Stimulated activated CD4-positive, alpha-beta T cell treated with anti-CD3 and anti-CD28 coated beads, Interleukin-4, amount 100 ng/mL, for 24 hours (primary cell): ENCODE measurements around the gene NSL1.
"Not testable (repeated sequence)": the region's sequence is repeated elsewhere in the genome, so short reads cannot be mapped to it uniquely, and the experiment has no call there.

Experiments used
- DNase-seq: peaks from one replicate; pipeline ENCODE4 v3.0.0-alpha.2; 2020

NSL1 gene

DNA sequence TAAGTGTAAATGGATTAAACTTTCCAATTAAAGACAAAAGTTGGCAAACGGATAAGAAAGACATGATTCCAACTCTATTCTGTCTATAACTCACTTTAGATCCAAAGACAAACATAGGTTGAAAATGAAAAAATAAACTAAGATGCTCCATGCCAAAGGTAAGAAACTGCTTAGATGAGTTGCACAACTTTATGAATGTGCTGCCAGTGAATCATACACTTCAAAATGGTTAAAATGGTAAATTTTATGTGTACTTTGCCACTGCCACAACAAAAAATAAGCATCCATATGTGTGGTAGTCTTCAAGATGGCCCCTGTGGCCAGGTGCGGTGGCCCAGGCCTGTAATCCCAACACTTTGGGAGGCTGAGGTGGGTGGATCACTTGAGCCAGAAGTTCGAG lies 45.0 kb downstream of the NSL1 start:
- DNase-seq = no peak

DNA sequence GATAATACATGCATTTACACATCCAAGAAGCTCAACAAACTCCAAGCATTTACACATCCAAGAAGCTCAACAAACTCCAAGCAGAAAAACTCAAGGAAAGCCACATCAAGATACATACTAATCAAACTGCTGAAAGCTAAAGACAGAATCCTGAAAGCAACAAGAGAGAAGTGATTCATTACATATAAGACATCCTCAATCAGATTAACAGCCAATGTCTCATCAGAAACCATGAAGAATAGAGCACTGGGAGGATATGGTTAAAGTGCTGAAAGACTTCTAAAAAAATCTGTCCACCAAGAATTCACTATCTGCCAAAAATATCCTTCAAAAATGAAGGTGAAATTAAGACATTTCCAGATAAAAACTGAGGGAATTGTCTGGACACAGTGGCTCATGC lies 46.3 kb downstream of the NSL1 start:
- no peak for DNase-seq

DNA sequence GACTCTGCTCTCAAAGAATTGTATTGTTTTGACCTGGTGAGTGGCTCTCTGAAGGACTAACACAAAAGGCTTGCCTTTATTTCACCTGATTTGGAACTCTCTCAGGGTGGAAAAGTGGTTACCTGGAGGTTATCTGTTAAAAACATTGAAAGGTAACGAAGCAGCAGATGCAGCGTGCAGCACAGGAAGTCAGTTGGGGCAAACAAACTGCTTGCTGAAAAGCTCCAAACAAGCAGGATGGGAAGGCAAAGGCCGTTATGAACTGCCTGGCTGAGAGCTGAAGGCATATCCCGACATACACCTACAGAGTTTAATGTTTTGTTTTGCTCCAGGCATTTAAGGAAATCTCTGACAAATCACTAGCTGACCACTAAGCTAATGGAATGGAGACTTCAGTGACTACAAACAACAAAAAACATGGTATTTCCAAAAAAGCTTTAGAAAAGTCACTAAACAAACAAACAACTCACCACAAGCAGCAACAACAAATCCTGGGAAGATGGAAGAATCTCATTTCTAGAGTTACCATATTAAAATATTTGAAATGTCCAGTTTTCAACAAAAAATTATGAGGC lies 47.6 kb downstream of the NSL1 start:
- no peak for DNase-seq

DNA sequence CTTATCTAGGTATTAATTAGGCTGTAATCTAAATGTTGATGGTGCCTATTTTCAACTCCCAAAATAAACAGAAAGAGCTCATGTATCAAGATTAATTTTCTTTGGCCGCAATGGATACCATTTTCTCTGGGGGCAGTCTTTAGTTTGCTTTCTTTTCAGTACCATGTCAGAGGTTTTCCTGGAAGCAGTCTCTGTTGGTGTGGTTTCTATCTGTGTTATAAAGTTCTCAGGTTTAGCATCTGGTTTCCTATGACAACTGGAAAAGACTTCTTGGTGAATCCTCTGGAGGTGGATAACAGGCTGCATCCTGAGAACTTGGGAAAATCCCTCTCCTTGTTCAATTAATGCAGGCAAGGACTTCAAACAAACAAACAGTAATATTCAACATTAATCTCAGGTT lies 53.2 kb downstream of the NSL1 start:
- DNase-seq = no peak

DNA sequence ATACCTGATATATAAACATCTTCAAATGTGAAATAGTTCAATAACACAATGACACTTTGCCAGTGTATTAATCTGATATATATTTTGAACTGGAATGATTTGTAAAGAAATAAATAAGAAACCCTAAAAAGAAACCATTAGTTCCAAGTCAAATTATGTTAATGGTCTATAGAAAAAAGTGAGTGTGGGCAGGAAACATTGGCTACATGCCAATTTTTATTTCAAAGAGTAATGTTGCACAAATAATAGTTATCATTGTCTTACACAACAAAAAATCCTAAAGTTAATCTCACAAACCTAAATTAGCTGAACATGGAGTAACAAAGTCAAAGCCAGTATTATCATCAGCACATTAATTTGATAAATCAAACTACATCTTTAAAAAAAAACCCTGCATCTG lies 54.0 kb downstream of the NSL1 start:
- DNase-seq = no peak

DNA sequence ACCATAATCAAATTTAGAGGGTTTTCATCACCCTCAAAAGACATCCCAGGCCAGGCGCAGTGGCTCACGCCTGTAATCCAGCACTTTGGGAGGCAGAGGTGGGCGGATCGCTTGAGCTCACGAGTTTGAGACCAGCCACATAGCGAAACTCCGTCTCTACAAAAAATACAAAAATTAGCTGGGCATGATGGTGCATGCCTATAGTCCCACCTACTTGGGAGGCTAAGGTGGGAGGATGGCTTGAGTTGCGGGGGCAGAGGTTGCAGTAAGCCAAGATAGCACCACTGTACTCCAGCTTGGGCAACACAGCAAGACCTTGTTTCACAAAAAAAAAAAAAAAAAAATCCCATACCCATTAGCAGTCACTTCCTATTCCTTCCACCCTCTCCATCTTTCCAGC lies 58.5 kb downstream of the NSL1 start:
- no peak for DNase-seq

DNA sequence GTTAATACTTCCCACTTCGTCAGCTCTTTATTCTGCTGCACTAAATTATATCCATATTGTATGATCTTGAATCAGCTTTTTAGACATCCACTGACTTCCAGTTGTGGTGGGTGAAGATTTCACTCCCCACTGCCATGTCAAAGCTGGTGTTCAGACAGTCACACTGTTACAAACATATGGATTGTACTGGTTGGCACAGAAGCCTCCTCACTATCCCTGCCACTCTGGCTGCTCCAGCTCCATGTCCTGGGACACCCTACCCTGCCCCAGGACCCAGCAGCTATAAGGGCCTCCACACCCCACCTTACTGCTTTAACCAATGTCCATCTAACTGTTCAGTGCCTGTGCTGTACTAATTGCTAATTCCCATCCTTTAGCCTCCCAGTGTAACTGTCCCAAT lies 59.9 kb downstream of the NSL1 start:
- DNase-seq = no peak

DNA sequence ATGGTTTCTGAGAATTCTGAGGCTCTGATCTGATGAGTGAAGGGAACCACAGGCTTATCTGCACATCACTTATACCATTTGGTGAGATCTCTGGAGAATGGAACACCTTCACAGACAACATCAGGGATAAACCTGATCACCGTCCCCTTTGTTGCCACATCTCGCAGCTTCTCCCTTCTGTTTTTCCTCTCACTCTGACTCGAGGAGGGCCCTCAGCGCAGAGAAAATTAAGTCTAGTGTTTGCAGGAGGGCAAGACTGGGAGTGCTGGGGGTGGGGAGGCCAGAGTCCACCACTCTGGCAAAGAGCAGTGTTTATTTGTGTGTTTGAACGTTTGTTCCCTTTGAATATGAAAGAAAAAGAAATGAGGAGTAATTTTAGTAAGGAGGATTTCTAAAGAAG lies 63.0 kb downstream of the NSL1 start:
- DNase-seq = no peak

DNA sequence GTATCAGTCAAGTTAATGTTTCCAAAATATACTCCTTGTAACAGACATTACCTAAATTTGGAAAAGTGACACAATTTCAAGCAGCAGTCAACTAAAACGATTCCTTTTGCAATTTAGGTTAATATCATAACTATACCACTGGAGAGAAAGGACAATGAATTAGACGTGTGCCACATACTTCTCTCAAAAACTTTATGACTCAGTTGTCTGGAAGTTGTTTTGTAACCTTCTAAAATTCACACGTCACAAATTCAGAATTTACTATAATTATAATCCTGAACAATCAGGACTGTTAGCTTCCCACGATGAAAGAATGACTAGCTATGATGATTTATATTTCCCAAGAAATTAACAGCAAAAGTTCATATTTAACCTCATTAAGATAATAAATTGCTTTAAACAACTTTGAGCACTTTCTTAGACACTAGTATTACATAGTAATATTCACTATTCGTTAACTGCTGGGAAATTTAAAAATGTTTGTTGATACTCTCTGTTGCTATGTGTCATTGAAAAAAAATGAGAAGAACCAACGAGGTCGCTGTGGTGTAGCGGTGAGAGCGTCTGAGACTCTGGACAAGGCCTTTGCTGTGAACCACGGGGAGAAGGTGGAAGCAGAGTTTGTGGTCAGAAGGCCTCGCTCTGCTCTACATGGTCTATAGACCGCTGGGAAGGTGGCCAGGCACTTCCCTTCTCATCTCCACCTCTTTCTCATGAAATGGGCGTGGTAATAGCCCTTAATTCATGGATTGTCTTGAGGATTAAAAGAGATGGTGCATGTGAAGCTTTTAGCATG lies 64.0 kb downstream of the NSL1 start:
- no peak for DNase-seq

DNA sequence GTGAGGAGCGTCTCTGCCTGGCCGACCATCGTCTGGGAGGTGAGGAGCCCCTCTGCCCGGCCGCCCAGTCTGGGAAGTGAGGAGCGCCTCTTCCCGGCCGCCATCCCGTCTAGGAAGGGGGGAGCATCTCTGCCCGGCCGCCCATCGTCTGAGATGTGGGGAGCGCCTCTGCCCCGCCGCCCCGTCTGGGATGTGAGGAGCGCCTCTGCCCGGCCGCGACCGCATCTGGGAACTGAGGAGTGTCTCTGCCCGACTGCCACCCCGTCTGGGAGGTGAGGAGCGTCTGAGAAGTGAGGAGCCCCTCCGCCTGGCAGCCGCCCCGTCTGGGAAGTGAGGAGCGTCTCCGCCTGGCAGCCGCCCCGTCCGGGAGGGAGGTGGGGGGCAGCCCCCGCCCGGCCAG lies 66.9 kb downstream of the NSL1 start:
- DNase-seq = not testable (repeated sequence)

DNA sequence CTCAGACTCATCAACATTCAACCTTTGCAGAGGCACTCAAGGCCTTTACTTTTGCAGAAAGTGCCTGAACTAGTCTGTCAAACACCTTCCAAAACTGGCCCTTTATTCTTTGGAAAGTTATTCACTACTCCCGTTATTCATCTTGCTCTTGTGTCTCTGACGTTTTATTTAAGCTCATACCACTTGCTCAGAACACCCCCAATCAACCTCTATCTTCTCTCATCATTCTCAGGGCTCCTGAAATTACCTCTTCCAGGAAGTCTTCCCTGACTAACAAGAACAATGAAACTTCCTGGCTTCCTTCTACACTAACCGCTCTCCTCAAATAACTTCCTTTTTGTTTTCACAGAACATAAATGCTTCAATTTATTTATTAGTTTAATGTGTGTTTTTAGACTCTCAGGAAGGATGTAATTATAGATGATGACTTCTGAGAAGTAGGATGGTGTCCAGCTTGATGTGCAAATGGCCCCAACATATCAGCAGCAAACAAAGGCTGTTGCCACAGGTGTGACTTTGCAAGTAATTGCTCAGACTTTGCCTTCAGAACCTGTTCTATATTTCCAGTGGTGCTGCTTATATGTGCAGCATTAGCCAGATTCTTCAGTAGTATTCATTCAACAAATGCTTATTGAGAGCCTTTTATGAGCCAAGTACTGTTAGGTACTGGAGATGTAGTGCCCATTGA lies 69.2 kb downstream of the NSL1 start:
- DNase-seq = no peak

DNA sequence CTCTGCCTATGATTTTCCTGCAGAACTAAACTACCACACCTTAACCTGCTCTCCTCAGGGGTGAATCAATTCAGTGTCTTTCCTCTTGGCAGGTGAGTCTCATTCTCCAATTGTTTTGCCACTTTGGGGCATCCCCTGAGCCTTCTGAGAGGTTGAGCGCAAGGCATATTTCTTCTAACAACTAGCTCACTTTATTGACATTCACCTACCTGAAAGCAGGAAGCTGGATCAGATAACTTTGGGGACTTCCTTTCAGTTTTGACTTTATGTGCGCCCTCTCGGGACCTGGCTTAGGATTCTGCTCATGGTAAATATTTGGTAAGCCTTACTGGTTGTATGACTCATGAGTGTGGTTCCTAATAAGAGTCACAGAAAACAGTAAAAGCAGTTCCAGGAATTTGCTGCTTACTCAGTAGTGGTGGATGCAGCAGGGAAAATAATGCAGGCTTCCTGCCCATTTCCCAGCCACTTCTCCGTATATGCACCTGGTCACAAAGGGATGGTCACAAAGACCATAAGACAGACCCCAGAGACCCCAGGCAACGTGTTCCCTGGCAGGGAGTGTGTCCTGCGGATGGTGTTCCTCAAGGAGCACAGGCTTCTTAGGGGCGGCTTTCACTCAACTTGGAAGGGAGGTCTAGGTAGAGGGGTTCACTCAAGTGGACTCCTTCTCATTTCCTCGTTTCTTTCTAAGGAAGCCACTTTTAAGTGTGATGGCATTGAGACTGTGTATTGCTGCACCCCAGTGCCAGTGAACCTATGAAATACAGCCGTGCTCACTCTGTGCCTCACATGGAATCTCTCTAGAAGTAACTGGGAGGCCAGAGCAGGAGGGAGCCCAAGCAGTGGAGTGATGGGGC lies 70.0 kb downstream of the NSL1 start:
- peak; percentile 48 for DNase-seq

DNA sequence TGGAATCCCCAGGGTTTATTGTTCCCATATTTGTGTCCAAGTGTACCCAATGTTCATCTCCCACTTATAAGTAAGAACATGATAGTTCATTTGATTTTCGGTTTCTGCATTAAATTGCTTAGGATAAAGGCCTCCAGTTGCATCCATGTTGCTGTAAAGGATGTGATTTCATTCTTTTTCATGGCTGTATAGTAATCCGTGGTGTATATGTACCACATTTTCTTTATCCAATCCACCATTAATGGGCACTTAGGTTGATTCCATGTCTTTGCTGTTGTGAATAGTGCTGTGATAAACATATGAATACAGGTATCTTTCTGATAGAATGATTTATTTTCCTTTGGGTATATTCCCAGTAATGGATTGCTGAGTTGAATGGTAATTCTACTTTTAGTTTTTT lies 71.9 kb downstream of the NSL1 start:
- no peak for DNase-seq

DNA sequence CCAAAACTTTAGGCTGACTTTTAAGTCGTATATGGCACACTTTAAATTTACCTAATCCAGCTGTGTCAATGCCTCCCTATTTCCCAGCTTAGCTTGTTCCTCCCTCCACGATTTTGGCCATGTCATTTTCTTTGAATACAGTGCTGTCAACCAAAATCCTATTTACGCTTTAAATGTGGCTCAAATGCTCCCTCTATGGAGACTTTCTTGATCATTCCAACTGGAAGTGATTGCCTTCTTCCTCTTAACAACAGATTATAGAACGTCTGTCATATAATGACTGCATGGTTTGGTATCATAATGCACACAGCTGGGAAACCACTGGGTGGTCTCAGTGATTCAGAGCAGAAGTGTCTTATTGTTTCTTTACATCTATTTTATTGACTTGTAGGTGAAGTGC lies 73.1 kb downstream of the NSL1 start:
- no peak for DNase-seq

DNA sequence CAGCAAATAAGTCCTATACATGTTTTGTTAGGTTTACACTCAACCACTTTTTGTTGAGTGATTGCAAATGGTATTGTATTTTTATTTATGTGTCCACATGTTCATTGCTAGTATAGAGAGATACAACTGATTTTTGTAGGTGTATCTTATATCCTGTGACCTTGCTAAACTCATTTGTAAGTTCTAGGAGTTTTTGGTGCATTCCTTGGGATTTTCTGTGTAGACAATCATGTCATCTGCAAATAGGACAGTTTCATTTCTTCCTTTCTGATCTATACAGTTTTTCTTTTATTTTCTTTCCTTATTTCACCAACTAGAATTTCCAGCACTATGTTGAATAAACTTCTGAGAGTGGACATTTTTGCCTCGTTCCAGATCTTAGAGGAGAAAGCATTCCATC lies 75.4 kb downstream of the NSL1 start:
- no peak for DNase-seq

DNA sequence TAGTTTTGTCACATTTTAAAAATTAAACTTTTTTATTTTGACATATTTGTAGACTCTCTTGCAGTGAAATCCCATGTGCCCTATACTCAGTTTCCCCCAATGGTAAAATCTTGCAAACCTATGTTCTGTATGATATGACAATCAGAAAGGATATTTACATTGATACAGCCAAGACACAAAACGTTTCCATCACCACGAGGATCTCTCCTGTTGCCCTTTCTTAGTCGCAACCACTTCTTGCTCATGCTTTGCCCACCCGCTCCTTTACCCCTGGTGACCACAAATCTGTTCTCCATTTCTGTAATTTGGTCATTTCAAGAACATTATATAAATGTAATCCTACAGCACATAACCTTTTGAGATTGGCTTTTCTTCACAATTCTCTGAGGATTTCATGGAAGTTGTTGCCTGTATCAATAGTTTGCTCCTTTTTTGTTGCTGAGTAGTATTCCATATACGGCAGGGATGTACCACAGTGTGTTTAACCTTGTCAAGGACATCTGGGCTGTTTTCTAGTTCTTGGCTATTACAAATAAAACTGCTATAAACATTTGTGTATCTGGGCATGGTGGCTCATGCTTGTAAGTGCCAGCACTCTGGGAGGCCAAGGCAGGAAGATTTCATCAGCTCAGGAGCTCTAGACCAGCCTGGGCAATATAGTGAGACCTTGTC lies 78.0 kb downstream of the NSL1 start:
- DNase-seq = no peak

DNA sequence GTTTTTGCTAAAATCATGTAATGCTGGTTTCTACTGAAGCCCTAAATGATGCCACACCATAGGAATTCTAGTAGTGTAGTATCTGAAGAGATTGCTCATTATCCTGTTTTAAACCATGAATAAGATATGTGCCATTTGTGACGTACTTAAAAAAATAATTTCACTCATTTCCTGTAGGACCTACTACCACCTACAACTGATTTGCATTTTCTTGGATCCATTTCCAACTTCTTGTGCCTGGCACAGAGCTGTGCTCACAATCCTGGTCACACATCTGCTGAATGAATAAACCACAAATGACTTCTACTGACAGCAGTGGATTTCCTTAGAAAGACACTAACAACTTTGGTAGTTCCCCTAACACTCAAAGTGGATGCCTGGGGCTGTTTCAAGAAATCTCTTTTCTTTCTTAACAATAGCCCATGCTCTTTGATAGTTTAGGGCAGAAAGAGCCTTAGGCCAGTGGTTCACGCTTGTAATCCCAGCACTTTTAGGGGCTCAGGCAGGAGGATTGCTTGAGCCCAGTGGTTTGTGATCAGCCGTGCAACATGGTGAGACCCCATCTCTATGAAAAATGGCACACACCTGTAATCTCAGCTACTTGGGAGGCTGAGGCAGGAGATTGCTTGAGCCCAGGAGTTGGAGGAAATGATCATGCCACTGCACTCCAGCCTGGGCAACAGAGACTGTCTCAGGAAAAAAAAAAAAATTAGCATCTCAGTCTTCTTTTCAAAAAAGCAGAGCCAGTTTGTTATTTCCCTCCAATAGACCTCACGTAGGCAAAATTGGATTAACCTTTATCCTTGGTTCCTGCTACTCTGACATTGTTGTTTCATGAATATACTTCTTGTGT lies 78.9 kb downstream of the NSL1 start:
- DNase-seq = no peak

DNA sequence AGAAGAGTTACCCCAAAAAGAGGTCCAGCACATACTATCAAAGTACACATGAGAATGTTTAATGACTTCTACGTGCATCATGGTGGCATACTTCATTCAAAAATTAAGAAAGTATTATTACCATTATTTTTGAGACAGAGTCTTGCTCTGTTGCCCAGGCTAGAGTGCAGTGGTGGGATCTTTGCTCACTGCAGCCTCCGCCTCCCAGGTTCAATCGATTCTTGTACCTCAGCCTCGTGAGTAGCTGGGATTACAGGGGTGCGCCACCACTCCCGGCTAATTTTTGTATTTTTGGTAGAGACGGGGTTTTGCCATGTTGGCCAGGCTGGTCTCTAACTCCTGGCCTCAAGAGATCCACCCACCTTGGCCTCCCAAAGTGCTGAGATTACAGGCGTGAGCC lies 79.6 kb downstream of the NSL1 start:
- DNase-seq = not testable (repeated sequence)

DNA sequence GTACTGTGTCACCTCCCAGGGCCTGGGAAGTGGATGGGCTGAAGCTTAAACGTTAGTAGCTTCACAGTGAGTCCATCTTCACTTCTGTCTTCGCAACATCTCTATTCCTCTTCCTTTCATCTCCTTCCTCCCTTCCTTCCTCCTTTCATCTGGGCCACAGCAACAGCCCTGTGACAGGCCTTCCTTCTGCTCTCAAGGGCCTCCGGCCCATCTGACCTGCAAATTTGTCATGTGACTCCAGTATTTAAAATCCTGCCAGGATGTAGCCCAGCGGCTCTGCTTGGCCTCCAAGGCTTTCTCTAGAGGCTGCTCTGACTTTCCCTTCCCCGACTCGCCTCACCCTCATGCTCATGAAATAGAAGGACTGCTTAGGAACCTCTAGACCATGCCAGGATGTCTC lies 81.0 kb downstream of the NSL1 start:
- DNase-seq = no peak

DNA sequence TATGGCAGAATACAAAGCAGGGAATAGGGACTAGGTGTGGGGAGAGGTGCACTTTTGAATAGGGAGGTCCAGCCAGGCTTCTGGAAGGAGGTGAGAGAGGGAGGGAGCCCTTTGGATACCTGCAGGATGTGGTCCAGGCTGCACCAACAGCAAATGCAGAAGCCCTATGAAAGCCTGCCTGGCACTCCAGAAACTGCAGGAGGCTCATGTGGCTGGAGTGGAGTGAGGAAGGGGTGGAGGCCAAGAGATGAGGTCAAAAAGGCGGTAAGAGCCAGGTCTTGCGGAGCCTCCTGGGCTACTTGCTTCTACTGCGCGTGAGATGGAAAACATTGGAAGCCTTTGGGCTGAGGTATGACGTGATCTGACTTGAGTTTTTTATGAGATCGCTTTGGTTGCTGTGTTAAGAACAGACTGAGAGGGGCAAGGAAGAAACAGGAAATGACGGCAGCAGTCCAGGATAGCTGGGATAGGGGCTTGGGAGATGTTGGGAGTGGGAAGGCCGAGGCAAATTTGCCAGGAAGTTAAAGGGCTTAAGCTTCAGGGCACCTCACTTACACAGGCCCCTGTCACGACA lies 87.5 kb downstream of the NSL1 start:
- DNase-seq = no peak

DNA sequence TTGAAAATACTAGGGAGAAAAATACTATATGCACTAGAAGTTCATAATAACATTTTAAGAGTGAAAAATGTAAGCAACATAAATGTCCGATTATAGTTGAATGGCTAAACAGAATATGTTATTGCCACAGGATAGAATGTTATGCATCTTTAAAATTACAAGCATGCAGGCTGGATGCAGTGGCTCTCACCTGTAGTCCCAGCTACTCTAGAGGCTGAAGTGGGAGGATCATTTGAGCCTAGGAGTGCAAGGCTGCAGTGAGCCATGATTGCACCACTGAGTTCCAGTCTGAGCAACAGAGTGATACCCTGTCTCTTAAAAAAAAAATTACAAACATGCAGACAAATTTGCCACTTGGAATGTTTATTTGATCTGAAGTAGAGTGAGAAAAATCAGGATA lies 88.9 kb downstream of the NSL1 start:
- DNase-seq = no peak

DNA sequence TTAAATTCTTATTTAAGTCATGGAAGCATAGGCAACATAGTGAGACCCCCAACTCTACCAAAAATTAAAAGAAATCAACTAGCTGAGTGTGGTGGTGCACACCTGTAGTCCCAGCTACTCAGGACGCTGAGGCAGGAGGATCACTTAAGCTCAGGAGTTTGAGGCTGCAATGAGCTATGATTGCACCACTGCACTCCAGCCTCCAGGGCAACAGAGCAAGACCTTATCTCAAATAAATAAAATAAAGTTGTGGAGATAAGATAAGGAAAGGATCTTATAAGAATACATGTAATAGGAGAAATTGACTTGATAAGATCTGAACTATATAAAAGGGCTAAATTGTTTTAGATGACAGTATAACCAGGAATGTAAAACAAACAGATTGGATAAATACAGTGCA lies 89.7 kb downstream of the NSL1 start:
- DNase-seq = no peak
